GM19468 (cell line): ENCODE results near the gene ZNF778.
"Not testable (repeated sequence)": the region's sequence is repeated elsewhere in the genome, so short reads cannot be mapped to it uniquely, and the experiment has no call there.

ENCODE experiments used
- ATAC-seq: cut with Tn5 transposase; IDR thresholded peaks from one replicate; pipeline ENCODE4 v1.9.1; 2021; ENCODE audit warnings: mild to moderate bottlenecking, moderate library complexity, moderate number of reproducible peaks; ENCODE audit not compliant: unreplicated experiment; ENCODE audit errors: extremely low read depth

The ZNF778 gene

DNA sequence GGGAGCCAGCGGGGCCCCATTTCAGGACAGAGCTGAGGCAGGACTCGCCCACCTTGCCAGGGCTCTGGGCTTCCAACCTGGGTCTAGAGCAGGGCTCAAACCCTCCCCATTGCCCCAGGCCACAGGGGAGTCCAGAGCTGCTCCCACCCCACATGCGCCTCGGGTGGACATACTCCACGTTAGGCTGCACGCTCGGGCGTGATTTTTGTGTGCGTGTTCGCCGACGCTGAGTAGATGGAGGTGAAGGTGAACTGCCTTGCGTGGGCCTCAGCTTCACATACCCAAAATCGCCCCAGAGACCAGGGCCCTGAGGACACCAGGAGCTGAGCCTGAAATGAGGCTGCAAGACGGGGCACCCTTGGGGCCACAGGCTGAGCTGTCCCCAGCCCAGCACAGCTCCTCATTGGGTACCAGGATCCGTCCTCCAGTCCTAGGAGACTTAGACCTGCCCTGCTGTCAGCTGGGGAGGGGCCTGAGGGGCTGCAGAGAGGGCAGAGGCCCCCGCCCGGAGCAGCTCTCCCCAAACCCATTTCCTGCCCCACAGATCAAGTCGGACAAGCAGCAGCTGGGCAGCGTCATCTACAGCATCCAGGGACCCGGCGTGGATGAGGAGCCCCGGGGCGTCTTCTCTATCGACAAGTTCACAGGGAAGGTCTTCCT, 37.7 kb upstream of the ZNF778 start:
- ATAC-seq, result no peak

DNA sequence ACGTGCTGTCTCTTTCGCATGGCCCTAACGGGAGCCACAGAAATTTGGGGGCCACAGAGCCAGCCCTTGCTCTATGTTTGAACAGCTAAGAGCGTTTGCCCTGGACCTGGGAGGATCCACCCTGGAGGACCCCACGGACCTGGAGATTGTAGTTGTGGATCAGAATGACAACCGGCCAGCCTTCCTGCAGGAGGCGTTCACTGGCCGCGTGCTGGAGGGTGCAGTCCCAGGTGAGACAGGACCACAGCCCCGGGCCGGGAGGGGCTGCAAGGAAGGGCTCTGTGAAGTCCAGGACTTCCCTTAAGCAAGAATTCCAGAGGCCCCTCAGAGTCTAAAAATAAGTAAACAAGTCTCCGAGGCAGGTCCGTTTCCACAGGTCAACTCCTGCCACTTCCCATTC, 34.0 kb upstream of the ZNF778 start:
- no peak for ATAC-seq

DNA sequence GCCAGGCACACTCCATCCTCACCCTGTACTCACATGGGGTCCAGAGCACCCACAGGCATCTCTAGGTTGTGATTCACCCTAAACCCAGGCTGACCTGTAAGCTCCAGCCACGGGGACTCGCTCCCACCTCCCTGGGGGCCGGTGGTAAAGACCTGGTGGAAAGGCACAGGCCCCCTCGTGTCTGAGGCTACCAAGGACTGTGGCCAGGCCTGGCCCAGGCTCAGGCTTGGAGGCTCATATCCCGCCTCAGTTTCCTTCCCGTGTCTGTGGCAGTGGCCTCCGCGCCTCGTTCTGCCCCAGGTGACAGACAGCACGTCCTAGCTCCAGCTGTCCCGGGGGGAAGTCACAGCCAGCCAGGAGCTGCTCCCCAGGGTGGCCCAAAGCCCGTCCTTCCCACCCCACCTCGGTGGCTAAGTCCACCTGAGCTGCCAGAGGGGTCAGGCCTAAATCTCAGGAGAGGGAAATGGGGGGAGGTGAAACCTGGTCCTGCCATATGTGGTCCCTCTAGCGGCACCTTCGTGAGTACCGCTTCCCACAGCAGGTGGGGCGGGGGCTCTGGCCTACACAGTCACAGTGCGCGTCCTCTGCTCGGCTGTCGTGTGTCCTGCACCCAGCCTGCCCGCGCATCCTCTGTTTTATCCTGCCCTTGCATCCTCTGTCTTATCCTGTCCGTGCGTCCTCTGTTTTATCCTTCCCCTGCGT, 33.4 kb upstream of the ZNF778 start:
- ATAC-seq, result no peak

DNA sequence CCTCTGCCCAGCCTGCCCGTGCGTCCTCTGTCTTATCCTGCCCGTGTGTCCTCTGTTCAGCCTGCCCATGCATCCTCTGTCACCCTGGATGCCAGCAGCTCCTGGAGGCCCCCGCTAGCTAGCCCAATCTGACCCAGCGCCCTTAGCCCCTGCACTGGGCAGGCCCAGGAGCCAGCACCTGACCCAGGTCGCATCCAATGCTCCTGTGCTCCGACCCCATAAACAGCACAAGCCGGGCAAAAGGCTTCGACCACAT, 32.9 kb upstream of the ZNF778 start:
- ATAC-seq, result no peak

DNA sequence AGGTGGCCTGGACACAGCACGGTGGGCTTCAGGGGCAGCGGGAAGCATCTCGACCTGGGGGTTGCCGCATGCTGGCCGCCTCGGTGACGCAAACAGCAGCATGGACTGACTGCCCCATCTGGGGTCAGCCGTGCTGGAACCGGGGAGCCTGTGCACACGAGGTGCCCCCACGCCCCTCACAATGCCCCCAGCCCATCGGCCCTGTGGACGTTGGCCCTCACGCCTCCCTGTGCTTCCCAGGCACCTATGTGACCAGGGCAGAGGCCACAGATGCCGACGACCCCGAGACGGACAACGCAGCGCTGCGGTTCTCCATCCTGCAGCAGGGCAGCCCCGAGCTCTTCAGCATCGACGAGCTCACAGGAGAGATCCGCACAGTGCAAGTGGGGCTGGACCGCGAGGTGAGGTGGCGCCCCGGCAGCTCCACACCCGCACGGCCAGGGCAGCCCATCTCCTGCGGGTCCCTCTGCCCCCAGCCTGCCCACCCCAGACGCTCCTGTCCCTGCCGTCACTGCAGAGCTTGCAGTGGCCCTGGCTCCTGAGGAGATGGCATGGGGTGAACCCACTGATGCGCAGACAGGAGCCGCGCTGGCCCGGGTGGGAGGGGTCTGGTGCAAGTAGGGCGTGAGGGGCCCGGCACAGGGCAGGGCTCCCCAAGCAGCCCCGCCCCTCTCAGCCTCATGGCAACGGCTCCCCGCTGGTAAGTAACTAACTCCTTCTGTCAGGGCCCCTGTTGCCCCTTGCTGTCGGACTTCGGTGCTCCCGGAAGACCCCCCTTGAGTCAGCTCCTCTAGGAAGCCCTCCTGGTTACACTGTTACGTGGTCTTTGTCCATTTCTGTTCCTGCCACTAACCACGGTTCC, 32.3 kb upstream of the ZNF778 start:
- ATAC-seq, result no peak

DNA sequence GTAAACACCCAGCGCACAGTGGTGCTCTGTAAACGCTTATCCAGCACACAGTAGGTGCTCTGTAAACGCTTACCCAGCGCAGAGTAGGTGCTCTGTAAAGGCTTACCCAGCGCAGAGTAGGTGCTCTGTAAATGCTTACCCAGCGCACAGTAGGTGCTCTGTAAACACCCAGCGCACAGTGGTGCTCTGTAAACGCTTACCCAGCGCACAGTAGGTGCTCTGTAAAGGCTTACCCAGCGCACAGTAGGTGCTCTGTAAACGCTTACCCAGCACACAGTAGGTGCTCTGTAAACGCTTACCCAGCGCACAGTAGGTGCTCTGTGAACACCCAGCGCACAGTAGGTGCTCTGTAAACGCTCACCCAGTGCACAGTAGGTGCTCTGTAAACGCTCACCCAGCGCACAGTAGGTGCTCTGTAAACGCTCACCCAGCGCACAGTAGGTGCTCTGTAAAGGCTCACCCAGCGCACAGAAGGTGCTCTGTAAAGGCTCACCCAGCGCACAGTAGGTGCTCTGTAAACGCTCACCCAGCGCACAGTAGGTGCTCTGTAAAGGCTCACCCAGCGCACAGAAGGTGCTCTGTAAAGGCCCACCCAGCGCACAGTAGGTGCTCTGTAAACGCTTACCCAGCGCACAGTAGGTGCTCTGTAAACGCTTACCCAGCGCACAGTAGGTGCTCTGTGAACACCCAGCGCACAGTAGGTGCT, 31.5 kb upstream of the ZNF778 start:
- not testable (repeated sequence) for ATAC-seq

DNA sequence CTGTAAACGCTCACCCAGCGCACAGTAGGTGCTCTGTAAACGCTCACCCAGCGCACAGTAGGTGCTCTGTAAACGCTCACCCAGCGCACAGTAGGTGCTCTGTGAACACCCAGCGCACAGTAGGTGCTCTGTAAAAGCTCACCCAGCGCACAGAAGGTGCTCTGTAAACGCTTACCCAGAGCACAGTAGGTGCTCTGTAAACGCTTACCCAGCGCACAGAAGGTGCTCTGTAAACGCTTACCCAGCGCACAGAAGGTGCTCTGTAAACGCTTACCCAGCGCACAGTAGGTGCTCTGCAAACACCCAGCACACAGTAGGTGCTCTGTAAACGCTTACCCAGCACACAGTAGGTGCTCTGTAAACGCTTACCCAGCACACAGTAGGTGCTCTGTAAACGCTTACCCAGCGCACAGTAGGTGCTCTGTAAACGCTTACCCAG, 30.9 kb upstream of the ZNF778 start:
- ATAC-seq, result not testable (repeated sequence)

DNA sequence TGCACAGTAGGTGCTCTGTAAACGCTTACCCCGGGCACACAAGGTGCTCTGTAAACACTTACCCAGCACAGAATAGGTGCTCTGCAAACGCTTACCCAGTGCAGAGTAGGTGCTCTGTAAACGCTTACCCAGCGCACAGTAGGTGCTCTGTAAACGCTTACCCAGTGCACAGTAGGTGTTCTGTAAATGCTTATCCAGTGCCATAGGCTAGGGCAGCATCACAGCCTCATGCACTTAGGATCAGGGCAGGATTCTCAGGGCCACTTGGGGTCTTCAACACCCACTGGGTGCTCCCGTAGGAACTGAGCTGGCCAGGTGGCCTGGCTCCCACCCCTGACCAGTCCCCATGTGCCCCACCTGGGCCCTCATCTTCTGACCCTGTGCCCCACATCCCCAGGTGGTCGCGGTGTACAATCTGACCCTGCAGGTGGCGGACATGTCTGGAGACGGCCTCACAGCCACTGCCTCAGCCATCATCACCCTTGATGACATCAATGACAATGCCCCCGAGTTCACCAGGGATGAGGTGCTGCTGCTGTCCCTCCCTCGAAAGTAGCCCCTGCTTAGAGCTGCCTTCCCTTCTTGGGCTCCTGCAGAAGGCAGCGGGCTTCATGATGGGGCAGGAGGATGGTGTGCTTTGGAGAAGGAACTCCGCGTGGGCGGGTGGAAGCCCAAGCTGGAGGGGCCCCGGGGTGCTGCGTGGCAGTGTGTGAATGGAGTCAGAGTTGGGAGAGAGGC, 30.3 kb upstream of the ZNF778 start:
- no peak for ATAC-seq

DNA sequence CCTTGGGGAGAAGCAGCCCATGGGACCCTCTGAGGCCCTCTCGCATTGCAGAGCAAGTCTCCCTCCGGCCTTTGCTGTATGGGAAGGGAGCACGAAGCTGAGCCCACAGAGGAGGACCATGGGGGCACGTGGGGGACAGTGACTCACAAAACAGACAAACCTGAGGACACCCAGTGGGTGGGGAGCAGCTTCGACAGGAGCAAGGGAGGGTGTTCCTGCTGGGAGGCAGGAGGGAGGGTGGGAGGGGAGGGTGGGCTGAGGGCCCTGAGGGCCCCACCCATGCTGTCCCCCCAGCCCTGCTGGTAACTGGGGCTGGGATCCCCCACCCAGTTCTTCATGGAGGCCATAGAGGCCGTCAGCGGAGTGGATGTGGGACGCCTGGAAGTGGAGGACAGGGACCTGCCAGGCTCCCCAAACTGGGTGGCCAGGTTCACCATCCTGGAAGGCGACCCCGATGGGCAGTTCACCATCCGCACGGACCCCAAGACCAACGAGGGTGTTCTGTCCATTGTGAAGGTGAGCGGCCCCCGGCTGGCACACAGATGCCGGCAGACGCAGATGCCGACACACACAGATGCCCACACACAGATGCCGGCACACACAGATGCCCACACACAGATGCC, 29.6 kb upstream of the ZNF778 start:
- ATAC-seq, result no peak

DNA sequence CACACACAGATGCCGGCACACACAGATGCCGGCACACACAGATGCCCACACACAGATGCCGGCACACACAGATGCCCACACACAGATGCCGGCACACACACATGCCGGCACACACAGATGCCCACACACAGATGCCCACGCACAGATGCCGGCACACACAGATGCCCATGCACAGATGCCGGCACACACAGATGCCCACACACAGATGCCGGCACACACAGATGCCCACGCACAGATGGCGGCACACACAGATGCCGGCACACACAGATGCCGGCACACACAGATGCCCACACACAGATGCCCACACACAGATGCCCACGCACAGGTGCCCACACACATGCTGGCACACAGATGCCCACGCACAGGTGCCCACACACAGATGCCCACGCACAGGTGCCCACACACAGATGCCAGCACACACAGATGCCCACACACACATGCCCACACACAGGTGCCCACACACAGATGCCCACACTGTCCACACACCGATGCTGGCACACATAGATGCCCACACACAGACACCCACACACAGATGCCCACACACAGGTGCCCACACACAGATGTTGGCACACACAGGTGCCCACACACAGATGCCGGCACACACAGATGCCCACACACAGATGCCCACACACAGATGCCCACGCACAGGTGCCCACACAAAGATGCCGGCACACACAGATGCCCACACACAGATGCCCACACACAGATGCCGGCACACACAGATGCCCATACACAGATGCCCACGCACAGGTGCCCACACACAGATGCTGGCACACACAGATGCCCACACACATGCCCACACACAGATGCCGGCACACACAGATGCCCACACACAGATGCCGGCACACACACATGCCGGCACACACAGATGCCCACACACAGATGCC, 28.8 kb upstream of the ZNF778 start:
- not testable (repeated sequence) for ATAC-seq

DNA sequence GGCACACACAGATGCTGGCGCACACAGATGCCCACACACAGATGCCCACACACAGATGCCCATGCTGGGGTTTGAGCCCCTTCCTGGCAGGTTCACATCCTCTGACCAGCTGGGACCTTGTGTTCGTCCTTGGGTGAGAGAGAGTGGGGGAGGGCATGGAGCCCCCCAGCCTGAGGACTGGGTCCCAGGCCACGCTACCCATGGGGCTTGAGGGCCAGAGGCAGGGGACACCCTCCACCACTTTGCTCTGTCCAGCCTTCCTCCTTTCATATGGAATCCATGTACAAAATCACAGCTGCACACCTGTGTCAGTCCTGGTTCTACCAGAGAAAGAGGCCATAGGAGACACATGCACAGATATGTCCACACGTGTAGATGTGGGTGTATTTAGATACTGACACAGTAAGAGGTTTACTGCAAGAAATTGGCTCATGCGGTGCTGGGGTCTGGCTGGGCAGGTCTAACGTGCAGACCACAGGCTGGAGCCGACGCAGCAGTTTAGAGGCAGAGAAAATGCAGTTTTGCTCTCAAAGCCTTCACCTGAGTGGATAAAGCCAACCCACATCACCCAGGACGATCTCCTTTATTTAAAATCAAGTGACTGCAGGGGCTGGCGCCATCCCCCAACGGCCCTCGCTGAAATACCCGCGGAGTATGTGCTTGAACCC, 28.0 kb upstream of the ZNF778 start:
- ATAC-seq, result no peak

DNA sequence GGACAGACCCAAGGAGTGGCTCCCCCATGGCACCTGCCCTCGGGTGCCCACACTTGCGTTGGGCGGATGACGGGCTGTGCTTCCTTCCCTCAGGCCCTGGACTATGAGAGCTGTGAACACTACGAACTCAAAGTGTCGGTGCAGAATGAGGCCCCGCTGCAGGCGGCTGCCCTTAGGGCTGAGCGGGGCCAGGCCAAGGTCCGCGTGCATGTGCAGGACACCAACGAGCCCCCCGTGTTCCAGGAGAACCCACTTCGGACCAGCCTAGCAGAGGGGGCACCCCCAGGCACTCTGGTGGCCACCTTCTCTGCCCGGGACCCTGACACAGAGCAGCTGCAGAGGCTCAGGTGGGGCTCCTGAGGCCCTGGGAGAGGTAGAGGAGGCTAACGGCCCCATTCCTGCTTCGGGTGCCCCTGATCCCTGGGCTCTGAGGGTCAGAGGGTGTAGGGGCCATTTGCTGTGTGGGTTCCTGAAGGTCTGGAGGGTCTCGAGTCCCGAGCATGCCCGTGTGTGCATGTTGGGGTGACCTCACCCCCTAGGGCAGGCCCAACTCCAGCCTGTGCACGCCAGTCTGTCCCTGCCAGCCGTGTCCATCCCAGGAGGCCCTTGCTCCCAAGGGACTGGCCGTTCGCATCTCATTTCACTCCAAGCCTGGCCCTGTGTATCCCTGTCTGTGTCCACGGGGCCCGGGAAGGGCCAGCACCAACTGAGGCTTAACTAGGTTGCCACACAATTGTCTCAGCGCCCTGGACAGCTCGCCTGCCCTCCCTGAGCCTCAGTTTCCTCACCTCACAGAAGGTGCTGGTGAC, 27.1 kb upstream of the ZNF778 start:
- ATAC-seq, result no peak

DNA sequence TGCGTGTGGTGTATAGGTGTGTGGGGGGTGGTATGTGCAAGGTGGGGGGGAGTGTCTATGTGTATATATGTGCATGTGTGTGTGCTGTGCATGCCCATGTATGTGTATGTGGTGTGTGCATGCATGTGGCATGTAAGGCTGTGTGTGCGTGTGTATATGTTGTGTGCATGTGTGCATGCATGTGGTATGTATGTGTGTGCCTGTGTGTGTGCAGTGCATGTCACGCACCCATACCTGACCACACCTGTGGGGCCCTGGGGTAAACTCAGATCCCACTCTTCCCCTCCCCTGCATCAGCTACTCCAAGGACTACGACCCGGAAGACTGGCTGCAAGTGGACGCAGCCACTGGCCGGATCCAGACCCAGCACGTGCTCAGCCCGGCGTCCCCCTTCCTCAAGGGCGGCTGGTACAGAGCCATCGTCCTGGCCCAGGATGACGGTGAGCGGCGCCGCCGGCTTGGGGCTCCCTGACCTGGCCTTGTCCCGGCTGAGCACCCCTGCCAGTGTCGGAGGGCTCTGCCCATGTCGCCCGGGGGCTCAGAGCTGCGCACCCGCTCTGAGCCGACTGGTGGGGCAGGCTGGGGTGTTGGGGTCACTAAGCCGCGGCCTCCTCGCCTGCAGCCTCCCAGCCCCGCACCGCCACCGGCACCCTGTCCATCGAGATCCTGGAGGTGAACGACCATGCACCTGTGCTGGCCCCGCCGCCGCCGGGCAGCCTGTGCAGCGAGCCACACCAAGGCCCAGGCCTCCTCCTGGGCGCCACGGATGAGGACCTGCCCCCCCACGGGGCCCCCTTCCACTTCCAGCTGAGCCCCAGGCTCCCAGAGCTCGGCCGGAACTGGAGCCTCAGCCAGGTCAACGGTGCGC, 26.2 kb upstream of the ZNF778 start:
- no peak for ATAC-seq

DNA sequence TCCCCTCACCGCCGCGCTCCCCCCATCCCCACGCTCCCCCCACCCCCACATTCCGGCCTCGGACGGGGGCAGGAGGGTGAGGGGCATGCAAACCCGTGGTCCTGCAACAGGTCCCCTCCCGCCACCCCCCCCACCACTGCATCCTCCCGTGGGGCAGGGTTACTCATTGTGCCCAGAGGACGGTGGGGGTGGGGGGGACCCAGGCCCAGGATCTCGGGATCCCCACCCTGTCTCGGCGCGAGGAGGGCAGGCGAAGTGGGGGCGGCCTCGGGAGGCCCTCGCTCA, 25.7 kb upstream of the ZNF778 start:
- ATAC-seq, result no peak

DNA sequence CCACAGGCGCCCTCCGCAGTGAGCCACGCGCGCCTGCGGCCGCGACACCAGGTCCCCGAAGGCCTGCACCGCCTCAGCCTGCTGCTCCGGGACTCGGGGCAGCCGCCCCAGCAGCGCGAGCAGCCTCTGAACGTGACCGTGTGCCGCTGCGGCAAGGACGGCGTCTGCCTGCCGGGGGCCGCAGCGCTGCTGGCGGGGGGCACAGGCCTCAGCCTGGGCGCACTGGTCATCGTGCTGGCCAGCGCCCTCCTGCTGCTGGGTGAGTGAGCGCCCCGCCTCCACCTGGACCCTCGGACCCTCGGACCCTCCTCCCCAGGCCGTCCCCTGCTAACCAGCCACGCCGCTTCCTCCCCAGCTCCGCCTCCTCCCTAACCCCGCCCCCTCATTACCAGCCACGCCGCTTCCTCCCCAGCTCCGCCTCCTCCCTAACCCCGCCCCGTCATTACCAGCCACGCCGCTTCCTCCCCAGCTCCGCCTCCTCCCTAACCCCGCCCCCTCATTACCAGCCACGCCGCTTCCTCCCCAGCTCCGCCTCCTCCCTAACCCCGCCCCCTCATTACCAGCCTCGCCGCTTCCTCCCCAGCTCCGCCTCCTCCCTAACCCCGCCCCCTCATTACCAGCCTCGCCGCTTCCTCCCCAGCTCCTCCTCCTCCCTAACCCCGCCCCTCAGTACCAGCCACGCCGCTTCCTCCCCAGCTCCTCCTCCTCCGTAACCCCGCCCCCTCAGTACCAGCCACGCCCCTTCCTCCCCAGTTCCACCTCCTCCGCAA, 25.1 kb upstream of the ZNF778 start:
- not testable (repeated sequence) for ATAC-seq
